Astrocyte (in vitro differentiated cells and primary cell): ENCODE results near the gene NBL1. TPM values are rescaled to one million over a fixed set of nuclear protein-coding genes. Genes with fewer than 3 reads are reported as not detected.

Experiments
- DNase-seq: peaks from one replicate; pipeline ENCODE4 v3.0.0-alpha.2; 2010; ENCODE audit warnings: low read depth
- FAIRE-seq: peaks from 2 replicates; lab custom pipeline; 2011; peaks lifted over from hg19 to GRCh38; lab: Jason Lieb, UNC
- H2AFZ ChIP-seq: 2 replicates; pipeline ENCODE4 v1.6.0; 2012; ENCODE audit warnings: low read depth, low read length, inconsistent platforms
- H3K27ac ChIP-seq: 2 replicates; pipeline ENCODE4 v1.5.1; 2011; ENCODE audit warnings: low read depth, low read length, inconsistent platforms
- H3K27me3 ChIP-seq: 2 replicates; pipeline ENCODE4 v1.6.0; 2011; ENCODE audit warnings: low read length, inconsistent platforms; ENCODE audit not compliant: insufficient read depth
- H3K36me3 ChIP-seq: 2 replicates; pipeline ENCODE4 v1.5.1; 2011; ENCODE audit warnings: low read length, inconsistent platforms; ENCODE audit not compliant: insufficient read depth
- H3K4me1 ChIP-seq: 2 replicates; pipeline ENCODE4 v1.5.1; 2011; ENCODE audit warnings: low read length, inconsistent platforms; ENCODE audit not compliant: insufficient read depth
- H3K4me2 ChIP-seq: 2 replicates; pipeline ENCODE4 v1.6.0; 2012; ENCODE audit warnings: low read length, inconsistent platforms
- H3K4me3 ChIP-seq: 2 replicates; pipeline ENCODE4 v1.5.1; 2011; ENCODE audit warnings: low read depth, mild to moderate bottlenecking, low read length, inconsistent platforms; ENCODE audit not compliant: insufficient read depth
- H3K79me2 ChIP-seq: 2 replicates; pipeline ENCODE4 v1.6.0; 2012; ENCODE audit warnings: mild to moderate bottlenecking, low read length, inconsistent platforms; ENCODE audit not compliant: insufficient read depth
- H3K9ac ChIP-seq: 2 replicates; pipeline ENCODE4 v1.6.0; 2012; ENCODE audit warnings: mild to moderate bottlenecking, low read length, inconsistent platforms
- H3K9me3 ChIP-seq: 2 replicates; pipeline ENCODE4 v1.5.1; 2012; ENCODE audit warnings: low read depth, mild to moderate bottlenecking, low read length, inconsistent platforms; ENCODE audit not compliant: insufficient read depth
- H4K20me1 ChIP-seq: 2 replicates; pipeline ENCODE4 v1.6.0; 2012; ENCODE audit warnings: low read length, inconsistent platforms; ENCODE audit not compliant: insufficient read depth
- H3K27ac Mint-ChIP-seq: one replicate; pipeline ENCODE4 v1.8.0; 2021; ENCODE audit warnings: mild to moderate bottlenecking, mixed read lengths; ENCODE audit not compliant: unreplicated experiment
- H3K27me3 Mint-ChIP-seq: one replicate; pipeline ENCODE4 v1.8.0; 2021; ENCODE audit warnings: low read depth, mixed read lengths; ENCODE audit not compliant: unreplicated experiment
- H3K36me3 Mint-ChIP-seq: one replicate; pipeline ENCODE4 v1.8.0; 2021; ENCODE audit warnings: low read depth, mixed read lengths; ENCODE audit not compliant: unreplicated experiment
- H3K4me1 Mint-ChIP-seq: one replicate; pipeline ENCODE4 v1.8.0; 2021; ENCODE audit warnings: low read depth, mixed read lengths; ENCODE audit not compliant: unreplicated experiment
- H3K4me3 Mint-ChIP-seq: one replicate; pipeline ENCODE4 v1.8.0; 2021; ENCODE audit warnings: mild to moderate bottlenecking, moderate library complexity, mixed read lengths; ENCODE audit not compliant: unreplicated experiment
- H3K9me3 Mint-ChIP-seq: one replicate; pipeline ENCODE4 v1.8.0; 2021; ENCODE audit warnings: mild to moderate bottlenecking, mixed read lengths; ENCODE audit not compliant: unreplicated experiment
- CTCF ChIP-seq: IDR thresholded peaks from 2 replicates; pipeline ENCODE4 v1.5.1; 2011; ENCODE audit warnings: low read depth, mild to moderate bottlenecking, inconsistent platforms, low read length, moderate library complexity; ENCODE audit not compliant: insufficient read depth
- EZH2 ChIP-seq: IDR thresholded peaks from 2 replicates; pipeline ENCODE4 v1.6.1; 2012; ENCODE audit warnings: mild to moderate bottlenecking, low read length, inconsistent platforms; ENCODE audit not compliant: insufficient read depth
- total RNA-seq: library from RNA; stranded (reverse); gene quantifications from 2 replicates; pipeline ENCODE4 v1.2.1, GENCODE V29; 2021

The NBL1 gene
- total RNA-seq, 1 donor from 2014 or later: 58.3 TPM

DNA sequence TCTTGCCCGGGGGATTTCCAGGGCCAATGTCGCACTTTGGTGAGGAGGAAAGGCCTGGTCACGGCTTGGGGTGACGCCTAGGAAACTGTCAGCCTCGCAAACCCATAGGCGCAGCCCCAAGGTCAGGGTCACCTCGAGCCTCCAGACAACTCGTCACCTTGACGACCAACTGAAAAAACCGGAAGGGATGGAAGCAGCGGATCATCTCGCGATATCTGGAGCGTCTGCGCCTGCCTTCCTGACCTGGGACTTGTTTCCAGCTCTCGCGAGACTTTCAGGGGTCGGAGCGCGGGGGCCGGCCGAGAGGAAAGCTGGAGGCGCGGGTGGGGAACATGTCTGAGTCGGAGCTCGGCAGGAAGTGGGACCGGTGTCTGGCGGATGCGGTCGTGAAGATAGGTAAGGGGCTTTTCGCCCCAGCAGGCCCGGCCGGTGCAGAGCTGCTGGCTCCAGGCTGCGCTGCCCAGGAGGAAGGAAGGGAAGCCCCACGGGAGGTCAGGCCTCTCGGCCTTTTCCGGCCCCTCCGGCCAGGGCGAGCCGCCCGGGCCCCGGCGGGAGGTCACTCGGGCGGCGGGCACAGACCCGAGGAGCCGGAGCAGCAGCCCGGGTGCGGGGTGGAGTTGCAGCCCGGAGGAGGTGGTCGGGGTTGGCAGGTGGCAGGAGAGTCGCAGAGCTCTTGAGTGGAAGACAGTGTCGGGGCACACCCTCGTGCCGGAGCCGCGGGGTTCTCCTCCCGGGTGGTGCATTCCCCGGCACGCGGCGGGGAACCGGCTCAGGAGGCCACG, 47.2 kb upstream of the NBL1 start:
- peak overlapping the region; percentile 92 for H3K27ac Mint-ChIP-seq
- Histone ChIP-seq H3K4me1 (peaks cover 7% of the 10 kb centered on the region), H2AFZ (peak overlapping the region; percentile 92), H3K27me3 (no peaks in the 10 kb centered on the region), H3K9me3 (no peaks in the 10 kb centered on the region), H3K4me2 (peak overlapping the region; percentile 86), H3K27ac (peak overlapping the region; percentile 84), H3K9ac (peak overlapping the region; percentile 95), H4K20me1 (peaks cover 41% of the 10 kb centered on the region), H3K36me3 (no peaks in the 10 kb centered on the region), H3K4me3 (peak overlapping the region; percentile 72), H3K79me2 (peaks cover 51% of the 10 kb centered on the region)
- H3K9me3 Mint-ChIP-seq: no peaks in the 10 kb centered on the region
- H3K4me1 Mint-ChIP-seq: peaks cover 11% of the 10 kb centered on the region
- DNase-seq (peak; percentile 91), FAIRE-seq (no peak)
- H3K36me3 Mint-ChIP-seq: no peaks in the 10 kb centered on the region
- peak overlapping the region; percentile 98 for H3K4me3 Mint-ChIP-seq
- no peaks in the 10 kb centered on the region for H3K27me3 Mint-ChIP-seq
- no peak for TF ChIP-seq CTCF
- TF ChIP-seq EZH2: no peak

DNA sequence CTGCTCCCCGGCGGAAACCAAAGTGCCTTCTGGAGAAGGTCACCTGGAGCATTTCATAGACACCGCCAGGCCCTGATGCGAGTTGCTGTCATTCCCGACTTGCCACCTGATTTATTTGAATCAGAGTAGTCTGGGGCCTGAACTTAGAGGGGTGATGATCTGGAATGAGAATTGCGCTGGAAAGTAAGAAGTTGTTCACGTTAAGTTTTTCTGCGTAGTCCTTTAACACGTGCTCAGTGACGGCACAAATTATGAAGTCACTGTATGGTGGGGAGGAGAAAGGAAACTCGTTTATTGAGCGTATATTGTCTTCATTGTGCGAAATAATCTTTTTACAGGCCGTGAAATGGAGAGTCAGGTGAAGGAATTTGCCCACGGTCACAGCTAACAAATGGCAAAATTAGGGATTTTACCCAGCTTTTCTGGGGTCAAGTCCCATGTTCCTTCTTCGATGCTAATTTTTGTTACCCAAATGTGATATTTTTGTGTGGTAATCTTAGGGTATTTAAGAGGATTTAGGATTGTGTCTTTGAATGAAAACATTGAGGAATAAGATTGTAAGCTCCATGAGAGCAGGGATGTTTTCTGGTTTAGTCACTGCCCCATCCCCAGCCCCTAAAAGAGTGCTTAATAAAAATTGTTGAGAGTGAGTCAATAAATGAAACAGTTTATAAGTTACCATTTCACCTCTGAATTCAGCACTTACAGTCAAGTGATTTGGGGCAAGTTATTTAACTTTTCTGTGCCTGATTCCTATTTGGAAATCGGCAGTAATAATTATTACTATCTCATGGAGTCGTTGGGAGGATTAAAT, 46.4 kb upstream of the NBL1 start:
- Histone ChIP-seq H3K4me2 (peak overlapping the region; percentile 86), H3K4me1 (peaks cover 7% of the 10 kb centered on the region), H4K20me1 (peaks cover 49% of the 10 kb centered on the region), H3K9ac (peak overlapping the region; percentile 95), H3K36me3 (no peaks in the 10 kb centered on the region), H3K4me3 (peak overlapping the region; percentile 72), H3K27ac (peak overlapping the region; percentile 84), H3K27me3 (no peaks in the 10 kb centered on the region), H3K79me2 (peaks cover 58% of the 10 kb centered on the region), H2AFZ (peak overlapping the region; percentile 74), H3K9me3 (no peaks in the 10 kb centered on the region)
- Mint-ChIP-seq H3K9me3 (no peaks in the 10 kb centered on the region), H3K4me3 (peak overlapping the region; percentile 98), H3K4me1 (peaks cover 11% of the 10 kb centered on the region), H3K27ac (peak overlapping the region; percentile 64), H3K36me3 (no peaks in the 10 kb centered on the region), H3K27me3 (no peaks in the 10 kb centered on the region)
- DNase-seq (peak; percentile 47), FAIRE-seq (no peak)
- no peak for TF ChIP-seq CTCF
- TF ChIP-seq EZH2: no peak
